ENCODE results near the gene ITPR2.

DNA sequence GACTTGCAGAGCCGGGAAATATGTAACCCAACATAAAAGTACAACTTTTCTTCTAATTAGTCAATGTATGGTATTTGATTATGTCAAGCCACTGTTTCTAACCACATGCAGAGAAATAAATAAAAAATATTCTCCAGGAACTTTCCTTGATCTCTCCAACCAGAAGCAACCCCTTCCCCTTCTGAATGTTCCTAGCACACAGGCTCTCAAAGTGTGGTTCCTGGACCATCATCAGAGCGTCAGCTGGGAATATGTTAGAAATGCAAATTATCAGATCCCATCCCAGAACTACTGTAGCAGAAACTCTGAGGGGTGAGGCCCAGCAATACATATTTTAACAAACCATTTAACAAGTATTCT lies 21.0 kb upstream of the ITPR2 start:
- TF ChIP-seq CBX2 (IDR thresholded peaks at IDR 0.05; ENCODE audit: borderline replicate concordance, low read depth): no peak
- TF ChIP-seq POLR2A (IDR thresholded peaks at IDR 0.05; ENCODE audit: low read length): no peak
- TF ChIP-seq FOSL2 (IDR thresholded peaks at IDR 0.05): no peak
- TF ChIP-seq FOSL2 (CRISPR knock-in tag; IDR thresholded peaks at IDR 0.05): no peak
- no peak for TF ChIP-seq CHD2 (IDR thresholded peaks at IDR 0.05; ENCODE audit: low read length, partially characterized antibody)
- TF ChIP-seq, protein P1, sequence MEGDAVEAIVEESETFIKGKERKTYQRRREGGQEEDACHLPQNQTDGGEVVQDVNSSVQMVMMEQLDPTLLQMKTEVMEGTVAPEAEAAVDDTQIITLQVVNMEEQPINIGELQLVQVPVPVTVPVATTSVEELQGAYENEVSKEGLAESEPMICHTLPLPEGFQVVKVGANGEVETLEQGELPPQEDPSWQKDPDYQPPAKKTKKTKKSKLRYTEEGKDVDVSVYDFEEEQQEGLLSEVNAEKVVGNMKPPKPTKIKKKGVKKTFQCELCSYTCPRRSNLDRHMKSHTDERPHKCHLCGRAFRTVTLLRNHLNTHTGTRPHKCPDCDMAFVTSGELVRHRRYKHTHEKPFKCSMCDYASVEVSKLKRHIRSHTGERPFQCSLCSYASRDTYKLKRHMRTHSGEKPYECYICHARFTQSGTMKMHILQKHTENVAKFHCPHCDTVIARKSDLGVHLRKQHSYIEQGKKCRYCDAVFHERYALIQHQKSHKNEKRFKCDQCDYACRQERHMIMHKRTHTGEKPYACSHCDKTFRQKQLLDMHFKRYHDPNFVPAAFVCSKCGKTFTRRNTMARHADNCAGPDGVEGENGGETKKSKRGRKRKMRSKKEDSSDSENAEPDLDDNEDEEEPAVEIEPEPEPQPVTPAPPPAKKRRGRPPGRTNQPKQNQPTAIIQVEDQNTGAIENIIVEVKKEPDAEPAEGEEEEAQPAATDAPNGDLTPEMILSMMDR (IDR thresholded peaks at IDR 0.05): no peak; the same call in 2 of the 3 replicates
- TF ChIP-seq KDM1A (IDR thresholded peaks at IDR 0.05; ENCODE audit: low read depth): no peak
- TF ChIP-seq RAD21 (conservative IDR thresholded peaks at IDR 0.05 in 1 of 2, IDR thresholded peaks at IDR 0.05 in 1 of 2): no peak
- TF ChIP-seq GATA3 (IDR thresholded peaks at IDR 0.05; ENCODE audit: borderline replicate concordance): no peak
- no peak for TF ChIP-seq ZC3H11A (IDR thresholded peaks at IDR 0.05)
- TF ChIP-seq HDAC2 (IDR thresholded peaks at IDR 0.05): no peak
- no peak for TF ChIP-seq SREBF2 (IDR thresholded peaks at IDR 0.05)

Data from A549 (cell line).